HepG2 (cell line): ENCODE data around the gene KRT76. TPM values are rescaled to one million over a fixed set of nuclear protein-coding genes. Genes with fewer than 3 reads are reported as not detected.

Experiments used
- ATAC-seq: fragments of 200-7000 bp; cut with Tn5 transposase; 3 replicates; pipeline ENCODE4 v1.9.1; 2020; ENCODE audit warnings: mild to moderate bottlenecking, moderate library complexity
- BruUV-seq: library from RNA; stranded (reverse); fragments of 400-500 nt; replicated peaks from 2 replicates; lab custom pipeline; 2021; lab: Mats Ljungman, UMichigan
- CTCF ChIA-PET: fragments of 300-600 bp; formaldehyde crosslinking; extraction: SDS; loops from one replicate; lab custom pipeline; 2021; ENCODE audit warnings: low total read pairs, inconsistent platforms, low intra/inter-chr PET ratio; lab: Yijun Ruan, JAX
- POLR2A ChIA-PET: fragments of 350-600 bp; sonication (Branson Sonifier 250); formaldehyde crosslinking; loops from one replicate; lab custom pipeline; 2020; ENCODE audit warnings: antibody characterized with exemption, inconsistent platforms; lab: Yijun Ruan, JAX
- DNase-seq: peaks from one replicate; pipeline ENCODE4 v3.0.0-alpha.2; 2015; ENCODE audit warnings: low spot score
- FAIRE-seq: peaks from 3 replicates; lab custom pipeline; 2011; peaks lifted over from hg19 to GRCh38; lab: Jason Lieb, UNC
- H2AFZ ChIP-seq: one replicate; pipeline ENCODE4 v1.6.1; 2011; ENCODE audit warnings: low read length, inconsistent platforms
- H3K27ac ChIP-seq: fragments of 300-600 bp; 3 replicates; pipeline ENCODE4 v1.8.0; 2011; ENCODE audit warnings: mixed run types, mild to moderate bottlenecking, mixed read lengths, low read length, inconsistent platforms; ENCODE audit not compliant: insufficient read depth; ENCODE audit errors: extremely low read length
- H3K27me3 ChIP-seq, 2 experiments: fragments of 200-600 bp in 1 of 2; 2 replicates in 1 of 2; 3 replicates in 1 of 2; pipeline versions ENCODE4 v1.6.0 to v1.8.0; 2011; ENCODE audit warnings: low read length in 2 of 2, mild to moderate bottlenecking in 2 of 2, moderate library complexity in 2 of 2, inconsistent platforms in 1 of 2; ENCODE audit not compliant: insufficient read depth in 2 of 2, control insufficient read depth in 1 of 2
- H3K36me3 ChIP-seq, 2 experiments: fragments of 200-600 bp in 1 of 2; replicated peaks in 1 of 2; 2 replicates in 1 of 2; 3 replicates in 1 of 2; pipeline versions ENCODE4 v1.5.1 to v1.8.0; 2011; ENCODE audit warnings: low read length in 2 of 2, inconsistent platforms in 1 of 2; ENCODE audit not compliant: insufficient read depth in 2 of 2, control insufficient read depth in 1 of 2
- H3K4me1 ChIP-seq: 2 replicates; pipeline ENCODE4 v1.5.1; 2012; ENCODE audit warnings: low read length, inconsistent platforms; ENCODE audit not compliant: insufficient read depth
- H3K4me2 ChIP-seq: 2 replicates; pipeline ENCODE4 v1.6.0; 2011; ENCODE audit warnings: low read depth, low read length, inconsistent platforms
- H3K4me3 ChIP-seq, 3 experiments: fragments of 200-600 bp in 1 of 3; sonication (generic), shearing (Covaris generic) in 1 of 3; replicated peaks in 1 of 3; 2 replicates each; pipeline ENCODE4 v1.5.1; 2011 to 2016; ENCODE audit warnings: low read length in 3 of 3, inconsistent platforms in 2 of 3, low read depth in 2 of 3, mild to moderate bottlenecking in 2 of 3, control low read depth in 1 of 3, mixed read lengths in 1 of 3; ENCODE audit not compliant: insufficient read depth in 1 of 3
- H3K79me2 ChIP-seq: one replicate; pipeline ENCODE4 v1.6.1; 2011; ENCODE audit warnings: low read length, inconsistent platforms; ENCODE audit not compliant: insufficient read depth
- H3K9ac ChIP-seq: 2 replicates; pipeline ENCODE4 v1.6.0; 2011; ENCODE audit warnings: mild to moderate bottlenecking, low read depth, low read length, inconsistent platforms; ENCODE audit not compliant: insufficient read depth
- H3K9me3 ChIP-seq: 2 replicates; pipeline ENCODE4 v1.5.1; 2012; ENCODE audit warnings: mild to moderate bottlenecking, low read length
- H4K20me1 ChIP-seq: 2 replicates; pipeline ENCODE4 v1.6.0; 2011; ENCODE audit warnings: inconsistent platforms, mild to moderate bottlenecking, low read length, moderate library complexity; ENCODE audit not compliant: insufficient read depth
- HES4 ChIP-seq: sonication (generic); formaldehyde crosslinking; IDR thresholded peaks from 2 replicates; pipeline ENCODE4 v1.9.0; 2021; ENCODE audit warnings: mild to moderate bottlenecking, missing genetic modification reagents, borderline replicate concordance
- MXD4 ChIP-seq: IDR thresholded peaks from 2 replicates; pipeline ENCODE4 v1.6.1; 2016; ENCODE audit warnings: mild to moderate bottlenecking, missing biosample characterization, missing genetic modification reagents
- STAG1 ChIP-seq: sonication (generic); formaldehyde crosslinking; IDR thresholded peaks from 2 replicates; pipeline ENCODE4 v1.4.0; 2020; ENCODE audit warnings: missing genetic modification reagents
- ZFP36L1 ChIP-seq: sonication (generic); formaldehyde crosslinking; IDR thresholded peaks from 2 replicates; pipeline ENCODE4 v1.8.0; 2022; ENCODE audit warnings: mild to moderate bottlenecking, missing genetic modification reagents, moderate library complexity
- ZMYM3 ChIP-seq: sonication (generic); formaldehyde crosslinking; IDR thresholded peaks from 2 replicates; pipeline ENCODE4 v1.5.1; 2020; ENCODE audit warnings: mild to moderate bottlenecking, missing genetic modification reagents
- ZNF121 ChIP-seq: sonication (generic); formaldehyde crosslinking; IDR thresholded peaks from 2 replicates; pipeline ENCODE4 v1.5.0; 2020; ENCODE audit warnings: mild to moderate bottlenecking, missing genetic modification reagents
- ZNF563 ChIP-seq: sonication (generic); formaldehyde crosslinking; IDR thresholded peaks from 2 replicates; pipeline ENCODE4 v1.8.0; 2022; ENCODE audit warnings: mild to moderate bottlenecking, moderate library complexity, missing genetic modification reagents
- ZNF746 ChIP-seq: sonication (generic); formaldehyde crosslinking; IDR thresholded peaks from 2 replicates; pipeline ENCODE4 v1.8.0; 2022; ENCODE audit warnings: mild to moderate bottlenecking, missing genetic modification reagents
- ZNF777 ChIP-seq: sonication (generic); formaldehyde crosslinking; IDR thresholded peaks from 2 replicates; pipeline ENCODE4 v1.4.0; 2020; ENCODE audit warnings: missing genetic modification reagents
- ZSCAN9 ChIP-seq: IDR thresholded peaks from 2 replicates; pipeline ENCODE4 v1.6.1; 2016; ENCODE audit warnings: borderline replicate concordance
- WGBS: methylation state at CpG from one replicate; pipeline ENCODE4 v1.1.6; 2017; ENCODE audit warnings: low lambda C conversion rate; 5-methylcytosine and 5-hydroxymethylcytosine counted together
- in situ Hi-C: cut with HindIII; loops from 2 replicates; pipeline ENCODE4 v1.10.0; 2017; ENCODE audit warnings: low pct_unique_long_range_greater_than_20kb; ENCODE audit not compliant: extremely low pct_ligation_motif_present
- intact Hi-C: fragments of 100-400 bp; cut with micrococcal nuclease; formaldehyde crosslinking; loops from one replicate; pipeline ENCODE4 v1.10.0; 2022; ENCODE audit not compliant: unreplicated experiment
- polyA plus RNA-seq, 8 experiments: library from polyadenylated mRNA; depleted of rRNA in 3 of 8; stranded (reverse) in 7 of 8; unstranded in 1 of 8; fragments of >200 nt; fragmentation: Illumina TruSeq in 4 of 8; extraction: Trizol in 4 of 8; gene quantifications; 2 replicates each; pipeline versions ENCODE4 v1.2.1 to v1.2.3, GENCODE V29; 2011 to 2016; ENCODE audit warnings: low read depth in 4 of 8, missing spikeins in 1 of 8, mixed read lengths in 1 of 8; ENCODE audit not compliant: insufficient read depth in 1 of 8
- total RNA-seq, 5 experiments: library from RNA; depleted of rRNA; stranded (reverse); fragments of >200 nt; fragmentation: Illumina TruSeq; extraction: Trizol; gene quantifications; 2 replicates each; pipeline ENCODE4 v1.2.3, GENCODE V29; 2016; ENCODE audit warnings: low read depth in 1 of 5
- TF ChIP-seq, protein P1 (sequence below): sonication (generic); formaldehyde crosslinking; IDR thresholded peaks from 2 replicates; pipeline ENCODE4 v1.5.0; 2020; ENCODE audit warnings: missing genetic modification reagents, mild to moderate bottlenecking, borderline replicate concordance

The KRT76 gene
- total and polyA plus RNA-seq, 2 of the 13 experiments (the other 11 are each of a cell fraction or from before 2014, with no cell fraction given) = not detected

DNA sequence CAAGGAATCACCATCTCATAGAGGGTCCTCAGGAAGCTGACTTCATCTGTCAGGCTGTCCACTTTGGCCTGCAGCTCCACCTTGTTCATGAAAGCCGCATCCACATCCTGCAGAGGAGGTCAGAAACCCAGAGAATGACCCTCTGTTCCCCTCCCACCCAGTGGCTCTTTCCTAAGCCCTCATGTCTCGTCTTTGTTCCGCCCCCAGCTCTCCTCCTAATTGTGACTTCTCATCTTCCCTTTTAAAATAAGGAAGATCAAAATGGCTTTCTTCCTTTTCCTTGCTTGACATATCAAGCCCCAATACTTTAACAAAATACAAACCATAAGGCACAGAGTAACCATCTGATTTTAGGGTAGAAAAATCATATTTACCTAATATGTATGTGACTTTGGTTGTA is 4.4 kb downstream of the KRT76 start (continued):
- TF ChIP-seq ZMYM3 (CRISPR knock-in tag) = no peak

DNA sequence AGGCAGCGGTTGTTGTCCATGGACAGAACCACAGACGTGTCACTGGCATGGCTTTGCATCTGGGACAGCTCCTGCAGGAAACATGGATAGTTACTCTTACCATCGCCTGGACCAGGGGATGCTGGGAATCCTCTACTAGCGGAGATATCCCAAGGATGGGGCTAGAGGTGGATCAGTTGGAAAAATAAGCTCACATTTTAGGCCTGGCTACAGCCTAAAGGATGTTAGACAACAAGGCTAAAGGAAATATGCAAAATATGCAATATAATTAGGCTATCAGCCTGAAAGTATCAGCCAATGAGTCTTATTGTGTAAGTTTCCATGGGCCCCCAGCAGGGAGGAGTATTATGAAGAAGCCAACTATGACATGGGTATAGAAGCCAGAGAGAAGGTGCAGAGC is 5.0 kb downstream of the KRT76 start:
- no peak for FAIRE-seq
- Histone ChIP-seq H4K20me1 (no peaks in the 10 kb centered on the region), H3K27ac (no peak overlapping the region), H3K4me3 (no peak overlapping the region), H3K36me3 (no peaks in the 10 kb centered on the region), H3K9me3 (no peaks in the 10 kb centered on the region), H3K79me2 (no peaks in the 10 kb centered on the region), H3K27me3 (peaks cover 0 to 23% of the 10 kb centered on the region in 2 experiments; a peak in 4 of 5 replicates), H2AFZ (no peak overlapping the region), H3K9ac (no peak overlapping the region), H3K4me2 (no peak overlapping the region), H3K4me1 (no peaks in the 10 kb centered on the region)
- intact Hi-C loops (no loop called here), in situ Hi-C loops (no loop called here)
- no TSS peak for BruUV-seq
- ChIA-PET CTCF (no interaction called here), POLR2A (no interaction called here)
- WGBS = 18% methylated on average over 2 of the region's 4 CpGs
- TF ChIP-seq ZNF121 (CRISPR knock-in tag) (no peak), MXD4 (no peak), STAG1 (CRISPR knock-in tag) (no peak), ZFP36L1 (no peak), ZSCAN9 (CRISPR knock-in tag) (no peak)
- TF ChIP-seq, protein P1, sequence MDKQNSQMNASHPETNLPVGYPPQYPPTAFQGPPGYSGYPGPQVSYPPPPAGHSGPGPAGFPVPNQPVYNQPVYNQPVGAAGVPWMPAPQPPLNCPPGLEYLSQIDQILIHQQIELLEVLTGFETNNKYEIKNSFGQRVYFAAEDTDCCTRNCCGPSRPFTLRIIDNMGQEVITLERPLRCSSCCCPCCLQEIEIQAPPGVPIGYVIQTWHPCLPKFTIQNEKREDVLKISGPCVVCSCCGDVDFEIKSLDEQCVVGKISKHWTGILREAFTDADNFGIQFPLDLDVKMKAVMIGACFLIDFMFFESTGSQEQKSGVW (CRISPR knock-in tag) = no peak
- no peak for DNase-seq
- no peak for ATAC-seq

DNA sequence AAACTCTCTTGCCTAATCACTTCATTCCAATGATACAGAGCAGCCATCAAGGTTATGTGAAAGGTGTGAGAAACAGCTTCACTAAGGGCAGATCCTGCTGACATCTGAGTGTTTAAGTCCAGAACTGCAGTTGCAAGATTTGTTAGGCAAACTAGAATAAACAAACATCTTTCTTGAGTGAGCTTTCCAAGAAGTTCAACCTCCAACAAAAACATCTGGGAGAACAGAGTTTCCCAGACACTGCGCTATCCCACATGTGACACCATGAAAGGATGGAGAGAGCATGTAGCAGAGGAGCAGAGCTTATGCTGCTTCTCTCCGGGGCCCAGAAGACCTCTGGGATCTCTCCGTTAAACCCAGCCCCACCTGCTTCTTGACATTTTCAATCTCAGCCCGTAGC is 5.6 kb downstream of the KRT76 start:
- ATAC-seq (no peak), FAIRE-seq (no peak), DNase-seq (no peak)
- H3K79me2 ChIP-seq = no peaks in the 10 kb centered on the region
- H2AFZ ChIP-seq = no peak overlapping the region
- no peaks in the 10 kb centered on the region for H3K36me3 ChIP-seq
- H3K27me3 ChIP-seq = peaks cover 0 to 23% of the 10 kb centered on the region in 2 experiments; a peak in 4 of 5 replicates
- no peaks in the 10 kb centered on the region for H4K20me1 ChIP-seq
- WGBS = 0% methylated on average over 4 of the region's 4 CpGs
- intact Hi-C loops = no loop called here
- in situ Hi-C loops = no loop called here
- no peak overlapping the region for H3K9ac ChIP-seq
- H3K4me2 ChIP-seq = no peak overlapping the region
- ChIA-PET CTCF (no interaction called here), POLR2A (no interaction called here)
- H3K27ac ChIP-seq = no peak overlapping the region
- no TSS peak for BruUV-seq
- TF ChIP-seq ZNF777 (CRISPR knock-in tag) = no peak
- TF ChIP-seq HES4 (CRISPR knock-in tag) = no peak
- no peak for TF ChIP-seq ZNF746
- no peak for TF ChIP-seq ZNF563 (CRISPR knock-in tag)
- no peaks in the 10 kb centered on the region for H3K9me3 ChIP-seq
- H3K4me1 ChIP-seq = no peaks in the 10 kb centered on the region
- H3K4me3 ChIP-seq = no peak overlapping the region
